HG03565 (cell line): ENCODE data around the gene IGFL4.

ENCODE experiments used
- ATAC-seq: cut with Tn5 transposase; IDR thresholded peaks from one replicate; pipeline ENCODE4 v1.9.1; 2021; ENCODE audit warnings: mild to moderate bottlenecking, moderate library complexity; ENCODE audit not compliant: unreplicated experiment

IGFL4 gene

GRCh38 chr19:46022061-46022430 lies 18.8 kb downstream of the IGFL4 start:
- ATAC-seq: no peak

DNA sequence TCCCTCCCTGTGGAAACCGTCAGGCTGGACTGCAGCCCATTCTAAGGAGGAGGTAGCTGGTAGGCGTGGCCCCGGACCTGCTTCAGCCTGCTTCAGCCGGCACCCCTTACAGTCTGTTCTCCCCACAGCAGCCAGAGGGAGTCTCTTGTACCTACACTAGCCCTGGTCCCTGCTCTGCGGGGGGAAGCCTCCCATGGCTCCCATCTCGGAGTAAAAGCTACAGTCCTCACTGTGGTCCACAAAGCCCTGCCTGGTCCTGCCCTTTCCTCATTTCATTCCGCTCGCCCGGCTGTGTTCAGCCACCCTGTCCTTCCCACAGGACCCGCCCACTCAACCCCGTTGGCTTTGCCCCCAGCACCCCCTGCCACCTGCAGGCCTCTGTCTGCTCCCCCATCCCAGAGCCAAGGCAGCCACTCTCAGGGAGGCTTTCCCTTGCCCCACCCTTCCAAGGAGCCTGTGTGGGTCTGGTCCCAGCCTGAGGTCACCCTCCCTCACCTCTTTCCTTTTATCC lies 19.2 kb downstream of the IGFL4 start:
- ATAC-seq: no peak

DNA sequence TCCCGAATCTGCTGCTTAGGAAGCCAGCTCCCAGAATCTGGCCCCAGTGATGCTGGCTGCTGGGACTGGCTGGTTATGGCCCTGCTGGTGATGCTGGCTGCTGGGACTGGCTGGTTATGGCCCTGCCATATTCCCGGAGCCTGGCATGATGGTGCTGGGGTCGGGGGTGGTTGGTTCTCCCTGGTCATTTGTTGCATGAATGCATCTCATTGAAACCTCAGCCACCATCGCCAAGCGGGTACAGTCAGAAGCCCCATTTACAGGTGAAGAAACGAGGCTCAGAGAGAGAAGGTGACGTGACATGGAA lies 20.0 kb downstream of the IGFL4 start:
- no peak for ATAC-seq

DNA sequence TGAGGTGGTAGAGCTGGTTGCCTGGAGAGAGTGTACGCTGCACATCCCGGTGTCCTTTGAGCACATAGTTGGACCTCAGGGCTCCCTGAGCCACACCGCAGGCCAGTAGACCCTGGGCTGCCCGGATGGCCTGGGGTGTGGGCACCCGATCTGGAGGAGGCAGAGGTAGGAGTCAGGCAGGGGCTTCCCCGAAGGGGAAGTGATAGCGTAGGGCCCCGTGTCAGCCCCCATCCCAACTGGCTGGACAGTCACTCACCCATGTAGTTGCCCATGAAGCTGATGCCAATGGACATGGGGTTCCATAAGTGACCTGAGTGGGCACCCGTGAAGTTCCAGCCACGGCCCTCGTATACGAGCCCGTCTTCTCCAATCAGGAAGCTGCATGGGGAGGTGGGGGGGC lies 21.5 kb downstream of the IGFL4 start:
- ATAC-seq: no peak

DNA sequence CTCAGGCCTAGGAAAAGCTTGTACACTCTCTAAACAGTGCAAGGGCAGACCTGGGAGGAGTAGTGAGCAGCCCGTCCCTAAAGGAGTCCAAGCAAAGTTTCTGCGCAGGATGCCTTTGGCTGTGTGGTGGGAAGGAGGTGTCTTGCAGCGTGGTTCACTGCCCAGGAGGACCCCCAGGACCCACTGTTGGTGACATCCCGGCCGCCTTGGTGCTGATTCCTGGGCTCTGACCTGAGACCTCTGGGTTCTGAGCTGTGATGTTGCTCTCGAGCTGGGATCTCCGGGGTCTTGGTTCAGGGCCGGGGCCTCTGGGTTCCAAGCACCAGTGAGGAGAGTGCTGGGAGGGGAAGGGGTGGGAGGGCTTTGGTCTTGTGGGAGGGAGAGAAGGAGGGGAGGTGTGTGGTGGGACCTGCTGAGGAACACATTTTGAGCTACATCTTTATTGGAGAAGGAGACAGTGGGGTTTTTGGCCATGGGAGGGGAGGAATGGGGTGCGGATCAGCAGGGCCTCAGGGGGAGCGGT lies 22.0 kb downstream of the IGFL4 start:
- no peak for ATAC-seq

DNA sequence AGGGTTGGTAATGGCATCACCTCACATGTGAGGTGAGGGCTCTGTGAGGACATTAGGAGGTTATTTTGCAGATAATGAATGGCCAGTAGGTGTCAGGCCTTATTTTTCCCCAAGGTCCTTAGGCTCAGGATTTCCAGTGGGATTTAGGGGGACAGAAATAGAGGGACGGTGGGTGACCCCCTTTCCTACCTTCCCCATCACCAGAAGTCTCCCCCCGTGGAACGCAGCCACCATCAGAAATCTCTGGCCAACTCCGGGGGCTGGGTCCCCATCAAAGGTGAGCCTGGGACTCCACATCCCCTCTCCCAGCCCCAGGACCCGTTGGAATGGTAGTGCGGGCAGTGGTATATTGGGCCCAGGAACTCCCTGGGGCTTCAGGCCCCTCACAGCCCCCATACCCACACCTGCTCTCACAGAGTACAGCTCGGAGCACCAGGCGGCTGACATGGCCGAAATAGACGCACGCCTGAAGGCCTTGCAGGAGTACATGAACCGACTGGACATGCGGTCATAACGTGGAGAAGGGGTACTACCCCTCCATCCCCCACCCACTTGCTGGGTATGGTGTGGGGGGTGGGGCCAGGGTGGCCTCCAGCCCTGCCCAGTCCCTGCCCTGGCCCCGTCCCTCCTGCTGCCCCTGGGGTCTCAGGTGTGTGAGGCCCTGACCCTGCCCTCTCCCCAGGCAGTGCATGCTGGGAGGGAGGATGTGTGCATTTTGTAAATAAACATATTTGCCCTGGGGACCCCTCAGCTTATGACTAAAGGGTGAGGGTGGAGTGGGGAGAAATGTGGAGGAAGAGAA lies 22.7 kb downstream of the IGFL4 start:
- no peak for ATAC-seq

DNA sequence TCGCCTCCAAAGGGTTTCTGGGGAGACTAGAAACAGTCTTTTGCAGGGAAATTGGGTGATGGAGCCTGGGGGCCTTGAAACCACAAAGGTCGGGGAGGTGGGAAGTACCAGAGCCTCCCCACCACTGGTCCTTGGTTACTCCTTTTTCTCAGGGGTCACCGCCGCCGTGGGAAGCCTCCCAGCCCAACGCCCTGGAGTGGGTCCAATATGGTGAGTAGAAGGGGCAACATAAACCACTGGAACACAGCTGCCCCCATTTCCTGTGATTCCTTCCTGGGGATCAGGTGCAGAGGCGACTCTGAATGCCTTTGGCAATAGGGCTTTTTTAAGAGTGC lies 23.7 kb downstream of the IGFL4 start:
- ATAC-seq: no peak

- peak; percentile 43 for ATAC-seq
Measured at GRCh38 chr19:46016426-46017094, 24.2 kb downstream of the IGFL4 start.

DNA sequence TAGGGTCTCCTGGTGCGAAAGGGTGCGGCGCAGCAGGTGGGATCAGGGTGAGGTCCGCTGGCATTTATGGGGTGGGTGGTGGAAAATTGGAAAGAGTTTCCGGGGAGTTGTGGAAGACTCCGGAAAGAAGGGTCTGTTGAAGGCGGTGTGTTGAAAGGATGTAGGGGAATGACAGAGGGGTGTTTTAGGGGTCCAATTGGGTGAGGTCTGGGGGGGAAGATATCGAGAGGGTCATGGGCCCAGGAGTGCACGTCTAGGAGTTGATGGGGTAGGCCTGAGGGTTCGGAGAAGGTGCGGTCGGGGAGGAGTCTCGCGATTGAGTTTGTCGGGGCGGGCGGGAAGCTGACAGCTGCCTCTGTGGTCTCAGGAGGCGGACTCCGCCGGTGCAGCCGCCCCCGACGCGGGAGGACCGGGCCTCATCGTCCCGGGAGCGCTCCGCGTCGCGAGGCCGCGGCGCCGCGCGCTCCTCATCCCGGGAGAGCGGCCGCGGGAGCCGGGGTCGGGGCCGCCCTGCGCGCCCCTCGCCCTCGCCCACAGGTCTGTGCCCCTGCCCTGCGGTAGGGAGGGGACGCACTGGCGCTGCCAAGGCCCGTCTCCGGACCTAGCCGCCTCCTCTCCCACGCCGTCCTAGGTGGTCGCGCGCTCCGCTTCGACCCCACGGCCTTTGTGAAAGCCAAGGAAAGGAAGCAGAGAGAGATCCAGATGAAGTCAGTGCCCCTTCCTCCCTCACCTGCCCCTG lies 24.9 kb downstream of the IGFL4 start:
- no peak for ATAC-seq

DNA sequence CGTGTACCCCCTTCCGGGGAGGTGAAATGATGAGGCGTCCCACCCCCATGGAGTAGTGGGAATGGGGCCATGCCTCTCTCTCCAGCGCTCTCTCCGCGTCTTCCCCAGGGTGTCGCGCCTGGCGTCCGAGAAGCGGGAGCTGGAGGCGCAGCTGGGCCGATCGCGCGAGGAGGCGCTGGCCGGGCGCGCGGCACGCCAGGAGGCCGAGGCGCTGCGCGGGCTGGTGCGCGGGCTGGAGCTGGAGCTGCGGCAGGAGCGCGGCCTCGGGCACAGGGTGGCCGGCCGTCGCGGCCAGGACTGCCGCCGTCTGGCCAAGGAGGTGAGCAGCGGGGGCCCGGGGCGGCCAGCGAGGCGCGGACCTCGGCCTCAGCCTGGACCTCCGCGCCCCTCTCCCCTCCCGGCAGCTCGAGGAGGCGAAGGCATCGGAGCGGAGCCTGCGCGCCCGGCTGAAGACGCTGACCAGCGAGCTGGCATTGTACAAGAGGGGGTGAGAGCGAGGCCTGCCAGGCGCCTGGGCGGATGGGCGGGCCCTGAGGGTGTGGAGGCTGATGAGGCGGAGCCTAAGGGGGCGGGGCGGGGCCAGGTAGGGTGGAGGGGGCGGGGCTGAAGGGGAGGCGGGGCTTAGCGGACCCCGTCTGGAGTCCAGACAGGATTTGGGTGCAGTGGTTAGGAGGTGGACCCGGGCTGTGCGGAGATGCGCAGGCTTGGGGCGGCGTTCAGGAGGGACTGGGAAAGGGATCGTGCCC lies 25.7 kb downstream of the IGFL4 start:
- no peak for ATAC-seq

GRCh38 chr19:46014534-46014933 lies 26.3 kb downstream of the IGFL4 start:
- ATAC-seq: no peak

DNA sequence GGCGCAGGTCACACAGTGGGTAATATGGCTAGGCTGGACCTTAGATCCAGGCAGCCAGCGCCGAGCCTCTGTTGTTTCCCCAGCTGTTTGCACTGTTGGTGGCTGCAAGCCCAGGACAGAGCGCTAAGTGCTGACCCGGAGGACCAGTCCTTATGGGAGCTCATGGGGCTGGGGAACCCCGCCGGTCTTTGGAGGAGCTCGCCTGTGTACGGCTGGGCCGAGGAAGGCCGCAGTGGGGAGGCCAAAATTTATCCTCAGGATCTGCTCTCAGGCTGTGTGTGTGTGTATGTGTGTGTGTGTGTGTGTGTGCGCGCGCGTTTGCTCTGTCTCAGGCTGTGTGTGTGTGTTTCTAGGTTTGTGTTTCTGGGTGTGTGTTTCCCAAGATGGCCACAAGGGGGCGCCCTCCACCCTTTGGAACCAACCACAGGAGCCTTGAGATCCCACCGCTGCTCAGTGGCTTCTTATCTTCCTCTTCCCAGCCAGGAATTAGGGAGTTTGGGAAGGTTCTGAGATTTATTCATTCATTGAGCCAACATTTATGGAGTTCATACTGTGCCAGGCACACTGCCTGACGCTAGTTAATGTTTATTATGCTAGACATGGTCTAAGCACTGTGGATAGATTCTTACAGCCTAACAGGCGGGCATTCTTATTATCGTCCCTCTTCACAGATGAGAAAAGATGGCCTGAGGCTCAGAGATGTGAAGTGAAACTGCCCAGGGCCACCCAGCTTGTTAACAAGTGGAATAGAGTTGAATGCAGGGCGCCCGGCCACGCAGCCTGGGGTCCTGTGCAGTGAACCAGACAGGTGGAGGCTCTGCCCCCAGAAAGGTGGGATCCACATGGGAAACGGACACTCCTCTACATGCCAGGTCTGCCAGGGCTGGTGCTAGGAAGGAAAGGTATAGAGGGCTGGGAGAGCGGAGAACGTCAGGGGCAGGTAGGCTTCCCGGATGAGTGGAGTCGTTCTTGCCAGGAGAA lies 31.0 kb downstream of the IGFL4 start:
- no peak for ATAC-seq

DNA sequence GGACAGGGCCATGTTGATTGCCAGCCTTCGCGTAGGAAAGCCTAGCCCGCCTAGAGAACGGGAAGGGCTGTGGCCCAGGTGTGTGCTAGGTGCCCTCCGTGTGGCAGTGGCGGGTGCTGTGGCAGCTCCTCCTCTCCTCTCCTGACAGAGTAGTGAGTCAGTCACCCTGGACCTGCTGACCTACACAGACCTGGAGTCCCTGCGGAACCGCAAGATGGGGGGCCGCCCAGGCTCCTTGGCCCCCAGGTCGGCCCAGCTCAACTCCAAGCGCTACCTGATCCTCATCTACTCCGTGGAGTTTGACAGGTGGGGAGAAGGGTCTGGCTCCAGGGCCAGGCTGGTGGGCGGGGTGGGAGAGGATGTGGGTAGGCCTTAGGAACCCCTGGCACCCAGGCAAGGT lies 34.4 kb downstream of the IGFL4 start:
- no peak for ATAC-seq

- ATAC-seq: no peak
Measured at GRCh38 chr19:46002678-46003275, 38.0 kb downstream of the IGFL4 start.

DNA sequence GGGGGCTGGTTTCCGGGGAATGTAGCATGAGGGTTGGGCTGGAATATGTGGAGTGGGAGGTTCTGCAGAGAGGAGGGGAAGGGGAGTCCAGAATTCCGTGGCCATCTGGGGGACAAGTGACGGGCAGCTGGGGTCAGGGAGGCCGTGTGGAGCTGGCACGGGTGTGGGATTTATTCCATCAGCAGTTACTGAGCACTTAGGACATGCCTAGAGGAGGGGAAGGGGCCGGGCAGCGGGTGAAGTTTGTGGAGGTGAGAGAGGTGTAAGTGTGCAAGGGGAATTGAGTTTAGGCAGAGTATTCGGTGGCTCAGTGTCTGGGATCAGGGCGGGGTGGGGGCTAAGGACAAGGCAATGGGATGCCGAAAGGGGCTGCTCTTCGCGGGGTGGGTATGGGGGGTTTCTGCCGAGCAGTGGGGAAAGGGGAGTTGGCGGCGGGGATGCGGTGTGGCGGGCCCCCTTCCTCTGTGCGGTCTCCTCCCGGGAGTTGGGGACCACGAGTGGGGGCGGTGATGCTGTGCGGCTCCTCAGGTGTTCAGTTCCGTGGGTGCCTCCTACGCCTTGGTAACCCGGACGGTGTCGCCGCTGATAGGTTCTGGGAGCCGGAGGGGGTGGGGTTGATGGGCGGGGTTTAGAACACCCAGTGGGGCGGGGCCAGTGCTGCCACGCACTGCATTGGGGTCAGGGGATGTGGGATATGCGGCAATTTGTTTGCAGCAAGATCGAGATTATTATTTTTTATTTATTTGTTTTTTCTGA lies 40.1 kb downstream of the IGFL4 start:
- ATAC-seq: no peak

GRCh38 chr19:45999653-46000121 lies 41.1 kb downstream of the IGFL4 start:
- ATAC-seq: no peak

GRCh38 chr19:45998834-45999233 lies 42.0 kb downstream of the IGFL4 start:
- ATAC-seq: no peak

- no peak for ATAC-seq
Measured at GRCh38 chr19:45996933-45997332, 43.9 kb downstream of the IGFL4 start.
